Uterus (tissue), 4 donors: ENCODE results near the gene COQ5. TPM values are rescaled to one million over a fixed set of nuclear protein-coding genes. Genes with fewer than 3 reads are reported as not detected.
"Not testable (repeated sequence)": the region's sequence is repeated elsewhere in the genome, so short reads cannot be mapped to it uniquely, and the experiment has no call there.

Experiments
- DNase-seq, 2 donors: peaks; one replicate each; pipeline ENCODE4 v3.0.0-alpha.2; 2019 to 2020
- H3K27ac ChIP-seq, 2 donors: fragments of 200-600 bp; sonication (generic); 1 replicate in 1 of 2; 2 replicates in 1 of 2; pipeline ENCODE4 v1.5.1; 2016 to 2018
- H3K27me3 ChIP-seq, 2 donors: fragments of 200-600 bp; sonication (generic); one replicate each; pipeline ENCODE4 v1.5.1; 2018 to 2019; ENCODE audit warnings: control low read depth in 1 of 2
- H3K36me3 ChIP-seq, 2 donors: fragments of 200-600 bp; sonication (generic); one replicate each; pipeline ENCODE4 v1.5.1; 2019; ENCODE audit warnings: control low read depth in 1 of 2
- H3K4me1 ChIP-seq, 2 donors: fragments of 200-600 bp; sonication (generic); one replicate each; pipeline ENCODE4 v1.5.1; 2018 to 2019; ENCODE audit warnings: control low read depth in 1 of 2
- H3K4me3 ChIP-seq, 2 donors: fragments of 200-600 bp; sonication (generic); 1 replicate in 1 of 2; 2 replicates in 1 of 2; pipeline ENCODE4 v1.5.1; 2018 to 2019; ENCODE audit warnings: mild to moderate bottlenecking in 1 of 2
- H3K9me3 ChIP-seq, 2 donors: fragments of 200-600 bp; sonication (generic); one replicate each; pipeline ENCODE4 v1.5.1; 2019; ENCODE audit warnings: control low read depth in 1 of 2
- CTCF ChIP-seq, 4 experiments: fragments of 200-600 bp in 2 of 4; fragments of 450-650 bp in 2 of 4; sonication (generic) in 2 of 4; IDR thresholded peaks; one replicate each; pipeline ENCODE4 v1.5.1; 2016 to 2019; ENCODE audit warnings: antibody characterized with exemption in 4 of 4, mild to moderate bottlenecking in 2 of 4, moderate library complexity in 1 of 4
- POLR2A ChIP-seq, 2 donors: fragments of 450-650 bp; IDR thresholded peaks; one replicate each; pipeline ENCODE4 v1.6.1; 2016; ENCODE audit warnings: antibody characterized with exemption in 2 of 2, mild to moderate bottlenecking in 1 of 2, moderate library complexity in 1 of 2
- intact Hi-C: fragments of 100-400 bp; cut with DNase I; formaldehyde crosslinking; loops from one replicate; pipeline ENCODE4 v1.15.1; 2023; ENCODE audit warnings: low total_unique reads
- total RNA-seq, 4 donors: library from RNA; depleted of rRNA in 3 of 4; stranded (reverse); fragments of >200 nt in 3 of 4; gene quantifications; one replicate each; pipeline versions ENCODE4 v1.1.0 to v1.2.4, GENCODE V29; 2014 to 2023
- donor health status: DM: yes; HTN: yes; CAD: no.

Gene COQ5
- total RNA-seq, 4 donors from 2014 or later = 18.5 to 117 (median 25.9) TPM

DNA sequence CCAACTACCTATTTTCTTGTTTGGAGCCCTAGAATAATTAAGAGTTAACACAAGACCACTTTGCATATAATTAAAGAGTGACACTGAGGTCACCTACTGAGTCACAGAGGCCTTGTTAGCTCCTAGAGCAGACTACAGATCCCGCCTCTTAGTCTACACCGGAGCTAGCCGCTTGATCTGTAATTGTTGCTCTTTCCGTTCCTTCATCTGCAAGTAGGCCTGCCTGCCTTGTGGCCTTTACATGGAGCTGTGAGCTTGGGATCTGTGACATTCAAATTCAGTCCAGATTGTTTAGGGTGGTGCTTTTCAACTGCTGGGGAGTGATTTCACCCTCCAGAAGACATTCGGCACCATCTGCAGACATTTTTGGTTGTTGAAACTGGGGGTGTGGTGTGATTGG lies 38.6 kb downstream of the COQ5 start:
- Histone ChIP-seq H3K36me3 (no peaks in the 10 kb centered on the region), H3K9me3 (no peaks in the 10 kb centered on the region), H3K27ac (peak overlapping the region in 1 of 2 donors; percentile 42), H3K4me3 (no peak overlapping the region), H3K27me3 (no peaks in the 10 kb centered on the region), H3K4me1 (peaks cover 0 to 4% of the 10 kb centered on the region in 2 donors)
- intact Hi-C loops = no loop called here
- no peak for DNase-seq
- TF ChIP-seq POLR2A (IDR thresholded peaks at IDR 0.05) (no peak), CTCF (IDR thresholded peaks at IDR 0.05) (no peak)

DNA sequence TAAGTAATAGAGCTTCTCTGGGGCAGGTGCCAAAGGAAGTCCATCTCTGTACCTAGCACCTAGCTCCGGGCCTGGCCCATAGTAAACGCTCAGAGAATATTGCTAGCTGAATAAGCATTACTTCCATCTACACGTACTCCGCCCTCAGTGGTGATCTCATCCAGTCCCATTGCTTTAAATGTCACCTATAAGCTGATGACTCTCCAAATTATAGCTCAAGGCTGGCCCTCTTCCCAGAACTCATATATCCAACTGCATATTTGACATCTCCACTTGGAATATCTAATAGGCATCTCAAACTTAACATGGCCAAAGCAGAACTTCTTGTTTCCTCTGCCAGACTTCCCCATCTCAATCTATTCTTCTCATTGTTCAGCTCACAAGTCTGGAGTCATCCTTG lies 39.9 kb downstream of the COQ5 start:
- TF ChIP-seq POLR2A (IDR thresholded peaks at IDR 0.05) (no peak), CTCF (IDR thresholded peaks at IDR 0.05) (no peak)
- H3K27me3 ChIP-seq = no peaks in the 10 kb centered on the region
- peak overlapping the region; percentile 30 to 77 for H3K27ac ChIP-seq
- DNase-seq = peak in 1 of 2 donors; percentile 22
- intact Hi-C loops = no loop called here
- no peak overlapping the region for H3K4me3 ChIP-seq
- peaks cover 0 to 4% of the 10 kb centered on the region in 2 donors for H3K4me1 ChIP-seq
- no peaks in the 10 kb centered on the region for H3K36me3 ChIP-seq
- H3K9me3 ChIP-seq = no peaks in the 10 kb centered on the region

GRCh38 chr12:120488057-120488640 lies 40.8 kb downstream of the COQ5 start:
- Histone ChIP-seq H3K4me1 (peaks cover 0 to 4% of the 10 kb centered on the region in 2 donors), H3K4me3 (no peak overlapping the region), H3K36me3 (no peaks in the 10 kb centered on the region), H3K9me3 (no peaks in the 10 kb centered on the region), H3K27ac (peak overlapping the region; percentile 35 to 77), H3K27me3 (no peaks in the 10 kb centered on the region)
- TF ChIP-seq POLR2A (IDR thresholded peaks at IDR 0.05) (no peak), CTCF (IDR thresholded peaks at IDR 0.05) (no peak)
- intact Hi-C loops = no loop called here
- DNase-seq = peak; percentile 39 to 52

GRCh38 chr12:120487552-120487951 lies 41.4 kb downstream of the COQ5 start:
- intact Hi-C loops, DNase-seq: not testable (repeated sequence)
- H3K27ac ChIP-seq = peak overlapping the region; percentile 35 to 77

GRCh38 chr12:120485961-120486881 lies 42.7 kb downstream of the COQ5 start:
- no peaks in the 10 kb centered on the region for H3K27me3 ChIP-seq
- TF ChIP-seq CTCF (IDR thresholded peaks at IDR 0.05) (no peak), POLR2A (IDR thresholded peaks at IDR 0.05) (no peak)
- no peak overlapping the region for H3K4me3 ChIP-seq
- no peak for DNase-seq
- H3K36me3 ChIP-seq = no peaks in the 10 kb centered on the region
- H3K9me3 ChIP-seq = no peaks in the 10 kb centered on the region
- peak overlapping the region in 1 of 2 donors; percentile 77 for H3K27ac ChIP-seq
- H3K4me1 ChIP-seq = peaks cover 0 to 4% of the 10 kb centered on the region in 2 donors
- intact Hi-C loops = no loop called here

More at GRCh38 chr12:120487552-120487951, 41.4 kb downstream of the COQ5 start:
- not testable (repeated sequence) for H3K9me3 ChIP-seq, H3K4me3 ChIP-seq, H3K4me1 ChIP-seq, H3K27me3 ChIP-seq, H3K36me3 ChIP-seq
